HG02840 (cell line): ENCODE measurements around the gene IQGAP1.
A peak's percentile ranks its signal among the peaks of the same experiment; 100 is the strongest.
"Not testable (repeated sequence)": the region's sequence is repeated elsewhere in the genome, so short reads cannot be mapped to it uniquely, and the experiment has no call there.

ENCODE experiments used
- ATAC-seq: cut with Tn5 transposase; IDR thresholded peaks from one replicate; pipeline ENCODE4 v1.9.1; 2021; ENCODE audit warnings: mild to moderate bottlenecking, moderate library complexity, moderate number of reproducible peaks; ENCODE audit not compliant: unreplicated experiment, low FRiP score

The IQGAP1 gene, protein sequence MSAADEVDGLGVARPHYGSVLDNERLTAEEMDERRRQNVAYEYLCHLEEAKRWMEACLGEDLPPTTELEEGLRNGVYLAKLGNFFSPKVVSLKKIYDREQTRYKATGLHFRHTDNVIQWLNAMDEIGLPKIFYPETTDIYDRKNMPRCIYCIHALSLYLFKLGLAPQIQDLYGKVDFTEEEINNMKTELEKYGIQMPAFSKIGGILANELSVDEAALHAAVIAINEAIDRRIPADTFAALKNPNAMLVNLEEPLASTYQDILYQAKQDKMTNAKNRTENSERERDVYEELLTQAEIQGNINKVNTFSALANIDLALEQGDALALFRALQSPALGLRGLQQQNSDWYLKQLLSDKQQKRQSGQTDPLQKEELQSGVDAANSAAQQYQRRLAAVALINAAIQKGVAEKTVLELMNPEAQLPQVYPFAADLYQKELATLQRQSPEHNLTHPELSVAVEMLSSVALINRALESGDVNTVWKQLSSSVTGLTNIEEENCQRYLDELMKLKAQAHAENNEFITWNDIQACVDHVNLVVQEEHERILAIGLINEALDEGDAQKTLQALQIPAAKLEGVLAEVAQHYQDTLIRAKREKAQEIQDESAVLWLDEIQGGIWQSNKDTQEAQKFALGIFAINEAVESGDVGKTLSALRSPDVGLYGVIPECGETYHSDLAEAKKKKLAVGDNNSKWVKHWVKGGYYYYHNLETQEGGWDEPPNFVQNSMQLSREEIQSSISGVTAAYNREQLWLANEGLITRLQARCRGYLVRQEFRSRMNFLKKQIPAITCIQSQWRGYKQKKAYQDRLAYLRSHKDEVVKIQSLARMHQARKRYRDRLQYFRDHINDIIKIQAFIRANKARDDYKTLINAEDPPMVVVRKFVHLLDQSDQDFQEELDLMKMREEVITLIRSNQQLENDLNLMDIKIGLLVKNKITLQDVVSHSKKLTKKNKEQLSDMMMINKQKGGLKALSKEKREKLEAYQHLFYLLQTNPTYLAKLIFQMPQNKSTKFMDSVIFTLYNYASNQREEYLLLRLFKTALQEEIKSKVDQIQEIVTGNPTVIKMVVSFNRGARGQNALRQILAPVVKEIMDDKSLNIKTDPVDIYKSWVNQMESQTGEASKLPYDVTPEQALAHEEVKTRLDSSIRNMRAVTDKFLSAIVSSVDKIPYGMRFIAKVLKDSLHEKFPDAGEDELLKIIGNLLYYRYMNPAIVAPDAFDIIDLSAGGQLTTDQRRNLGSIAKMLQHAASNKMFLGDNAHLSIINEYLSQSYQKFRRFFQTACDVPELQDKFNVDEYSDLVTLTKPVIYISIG (N-terminal part only)

DNA sequence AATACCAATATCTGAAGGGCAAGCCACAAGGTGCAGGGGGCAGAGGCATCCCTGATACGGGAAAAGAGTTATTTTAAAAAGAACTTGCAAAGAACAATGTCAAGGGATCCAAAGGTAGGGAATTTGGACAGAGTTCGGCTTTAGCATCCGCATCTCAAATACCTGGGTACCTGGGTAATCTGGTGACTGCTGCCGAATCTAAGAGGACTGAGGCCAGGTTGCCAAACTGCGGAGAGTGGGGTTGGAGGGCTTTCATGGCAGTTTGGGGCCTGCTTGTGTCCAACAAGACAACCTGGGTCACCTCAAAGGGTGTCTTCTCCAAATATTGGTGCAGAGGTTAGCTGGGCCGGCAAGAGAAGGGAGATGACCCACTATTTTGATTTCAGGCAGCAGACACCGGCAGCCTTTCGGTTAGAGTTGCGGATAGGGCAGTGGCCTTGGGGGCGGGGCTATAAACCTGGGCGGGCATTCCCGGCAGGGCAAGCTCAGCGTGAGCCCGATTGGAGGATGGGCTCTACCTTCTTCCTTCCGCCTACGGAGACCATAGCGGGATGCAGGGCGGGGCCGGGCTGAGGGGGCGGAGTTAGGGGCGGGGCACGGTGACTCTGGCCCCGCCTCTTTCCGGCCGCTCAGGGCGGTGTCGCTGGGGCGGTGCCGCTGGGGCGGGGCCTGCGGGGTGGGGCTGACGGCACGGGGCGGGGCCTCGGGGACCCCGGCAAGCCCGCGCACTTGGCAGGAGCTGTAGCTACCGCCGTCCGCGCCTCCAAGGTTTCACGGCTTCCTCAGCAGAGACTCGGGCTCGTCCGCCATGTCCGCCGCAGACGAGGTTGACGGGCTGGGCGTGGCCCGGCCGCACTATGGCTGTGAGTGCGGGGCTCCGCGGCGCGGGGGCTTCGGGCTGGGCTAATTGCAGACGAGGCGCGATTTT is at the start of gene IQGAP1:
IQGAP1 (plus strand) TSS at position 709 of the 928 bp plus-strand sequence; CDS start at position 809, 100 bp downstream.
- ATAC-seq = peak; percentile 91

DNA sequence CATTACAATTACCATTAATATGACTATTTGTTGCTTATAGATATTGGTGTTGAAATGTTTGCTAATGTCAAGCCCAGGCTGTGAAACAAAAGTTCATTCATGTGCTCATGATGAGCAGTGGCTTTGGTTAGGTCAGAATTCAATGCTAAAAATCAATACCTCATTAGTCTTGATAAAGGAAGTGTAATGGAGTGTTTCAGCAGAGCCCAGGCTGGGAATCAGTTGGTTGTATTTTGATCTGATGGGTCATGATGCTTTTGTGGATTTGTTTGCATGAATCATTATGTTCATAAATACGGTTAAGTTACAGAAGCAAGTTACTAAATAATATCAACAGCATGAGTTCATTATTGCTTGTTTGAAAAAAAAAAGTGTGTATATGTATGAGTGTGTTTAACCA is 49.5 kb upstream of the IQGAP1 start:
- no peak for ATAC-seq

DNA sequence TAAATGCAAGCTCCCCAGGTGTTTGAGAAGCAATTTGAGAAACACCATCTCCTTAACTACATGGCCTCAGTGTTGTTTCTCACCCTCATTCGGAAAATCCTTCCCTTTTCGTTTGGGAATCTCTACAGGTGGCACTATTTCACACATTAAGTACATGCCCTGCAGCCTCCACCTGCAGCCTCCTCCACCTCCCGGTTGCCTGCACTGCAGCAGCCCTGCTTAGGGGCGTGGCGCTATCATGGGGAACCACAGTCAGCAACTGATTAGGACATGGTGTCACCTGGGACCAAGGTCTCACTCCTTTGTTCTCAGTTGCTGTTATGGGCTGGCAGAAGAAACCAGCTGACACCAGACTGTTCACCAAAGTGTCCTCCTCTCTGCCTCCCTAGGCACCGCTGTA is 47.7 kb upstream of the IQGAP1 start:
- no peak for ATAC-seq

DNA sequence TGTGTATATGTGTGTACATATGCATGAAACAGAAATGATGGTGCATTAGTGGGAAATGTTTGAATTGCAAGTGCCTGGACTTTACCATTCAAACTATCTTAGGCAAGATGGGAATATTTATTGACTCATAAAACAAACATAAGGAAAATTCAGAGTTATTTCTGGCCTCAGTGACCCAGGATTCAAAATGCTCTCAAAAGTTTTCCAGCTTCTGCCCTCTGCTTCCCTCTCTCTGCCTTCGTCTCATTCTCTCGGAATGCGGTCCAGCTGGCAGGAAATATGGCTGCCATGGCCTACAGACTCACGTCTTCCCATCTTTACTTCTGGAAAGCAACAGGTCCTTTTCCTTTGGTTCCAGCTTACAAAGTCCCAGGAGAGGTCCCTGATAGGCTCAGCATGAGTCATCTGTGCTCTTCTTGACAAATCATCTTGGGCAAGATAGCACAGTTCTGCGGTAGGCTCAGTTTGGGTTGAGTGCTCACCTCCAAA is 44.7 kb upstream of the IQGAP1 start:
- no peak for ATAC-seq

DNA sequence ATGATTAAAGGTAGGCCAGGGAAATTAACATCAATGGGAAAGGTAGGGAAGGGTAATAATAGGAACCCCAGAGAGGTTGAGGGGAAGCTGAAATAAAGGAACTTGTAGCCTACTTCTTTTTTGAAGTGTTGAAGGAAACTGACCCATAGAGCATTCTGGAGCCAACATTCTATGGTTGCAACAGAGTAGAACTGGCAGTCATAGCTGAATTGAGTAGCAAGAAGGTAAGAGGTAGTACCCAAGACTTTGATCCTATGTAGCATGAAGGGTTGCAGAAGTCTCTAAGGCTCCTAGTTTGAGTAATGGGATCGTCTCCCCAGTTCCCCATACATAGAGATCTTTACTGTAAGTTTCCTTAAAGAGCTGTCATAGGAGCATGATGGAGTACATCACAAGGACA is 43.4 kb upstream of the IQGAP1 start:
- ATAC-seq = no peak

DNA sequence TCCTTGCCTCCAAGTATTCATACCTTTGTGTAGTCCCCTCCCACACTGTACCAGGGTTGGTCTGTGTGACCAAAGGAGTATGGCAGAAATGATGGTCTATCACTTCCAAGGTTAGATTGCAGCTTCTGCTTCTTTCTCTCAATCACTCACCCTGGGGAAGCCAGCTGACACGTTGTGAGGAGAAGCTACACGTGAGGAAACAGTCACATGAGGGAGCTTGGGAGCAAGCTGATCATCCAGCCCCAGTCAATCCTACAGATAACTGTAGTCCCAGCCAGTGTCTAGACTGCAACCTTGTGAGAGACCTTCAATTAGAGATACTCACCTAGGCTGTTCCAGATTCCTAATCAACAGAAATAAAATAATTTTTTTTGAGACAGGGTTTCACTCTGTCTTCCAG is 42.2 kb upstream of the IQGAP1 start:
- ATAC-seq = no peak

DNA sequence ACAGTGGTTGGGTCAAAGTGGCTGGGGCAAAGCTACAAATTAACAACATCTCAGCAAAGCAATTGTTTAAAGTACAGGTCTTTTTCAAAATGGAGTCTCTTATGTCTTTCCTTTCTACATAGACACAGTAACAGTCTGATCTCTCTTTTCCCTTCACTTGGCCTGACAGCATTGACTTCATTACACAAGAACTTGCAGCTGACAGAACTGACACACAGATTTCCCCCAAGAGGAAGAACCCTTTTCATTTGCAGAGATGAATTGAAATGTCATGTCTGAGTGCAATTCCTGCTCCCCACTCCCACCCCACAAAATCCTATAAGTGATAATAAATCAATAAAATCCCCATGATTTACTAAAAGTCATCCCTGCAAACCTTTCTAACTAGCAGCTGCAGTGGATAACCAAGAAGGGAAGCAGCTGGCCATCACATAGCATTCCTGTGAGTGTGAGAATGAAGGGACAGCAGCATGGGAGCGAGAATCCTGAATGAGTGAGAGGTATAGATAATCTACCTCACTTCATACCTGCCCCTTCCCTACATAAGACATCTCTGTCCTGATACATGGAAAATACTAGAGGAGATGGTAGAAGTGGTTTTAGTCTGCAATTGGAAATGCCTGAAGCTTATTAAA is 40.5 kb upstream of the IQGAP1 start:
- not testable (repeated sequence) for ATAC-seq

DNA sequence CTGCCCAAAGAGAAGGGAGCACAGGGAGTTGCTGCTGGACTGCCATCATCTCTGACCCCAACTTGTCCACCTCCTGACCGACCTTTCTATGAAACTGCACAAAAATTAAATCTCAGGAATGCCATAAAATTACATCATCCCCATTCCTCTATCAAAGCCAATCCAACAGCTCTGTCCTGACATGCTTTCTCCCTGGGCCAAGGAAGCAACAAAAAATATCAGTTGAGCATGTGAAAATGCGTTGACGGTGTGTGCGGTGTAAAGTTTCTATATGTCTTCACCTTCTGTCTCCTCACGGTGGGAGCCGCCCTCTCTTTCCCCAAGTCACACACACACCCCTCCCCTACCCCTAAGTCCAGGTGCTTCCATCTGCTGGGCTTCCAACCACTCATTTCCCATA is 39.6 kb upstream of the IQGAP1 start:
- ATAC-seq = no peak

DNA sequence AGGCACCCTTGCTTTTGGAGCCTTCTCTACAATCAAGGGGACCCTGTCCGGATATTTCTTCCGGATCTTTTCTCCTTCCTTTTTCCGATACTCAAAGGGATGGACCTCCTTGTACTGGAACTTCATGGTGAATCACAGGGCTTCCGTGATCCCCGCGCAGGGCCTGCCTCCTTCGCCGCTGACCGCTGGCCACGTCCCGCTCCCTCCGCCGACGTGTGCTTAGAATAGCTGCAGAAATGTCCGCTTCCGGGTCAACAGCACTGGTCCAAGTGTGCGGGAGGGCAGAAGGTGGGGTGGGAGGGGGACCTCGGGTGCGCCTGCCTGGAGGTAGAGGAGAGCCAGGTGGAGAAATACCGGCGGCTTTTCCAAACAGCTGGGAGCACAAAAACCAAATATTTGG is 39.0 kb upstream of the IQGAP1 start:
- no peak for ATAC-seq

DNA sequence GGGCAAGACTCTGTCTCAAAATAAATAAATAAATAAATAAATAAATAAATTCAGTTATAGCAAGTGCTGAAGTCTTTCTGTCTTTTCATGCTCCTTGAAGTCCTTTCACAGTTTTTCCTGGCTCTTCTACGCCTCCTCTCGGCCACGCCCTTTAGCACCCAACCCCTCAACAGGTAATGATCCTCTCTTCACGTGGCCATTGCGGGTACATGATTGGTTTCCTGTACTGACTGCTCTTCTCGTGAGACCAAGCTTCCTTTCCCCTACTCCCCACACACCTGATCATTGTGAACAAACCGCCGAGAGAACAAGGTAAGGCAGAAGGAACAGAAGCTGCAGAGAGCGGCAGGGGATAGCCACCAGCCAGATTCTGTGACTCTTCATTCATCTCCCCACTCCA is 38.2 kb upstream of the IQGAP1 start:
- no peak for ATAC-seq

DNA sequence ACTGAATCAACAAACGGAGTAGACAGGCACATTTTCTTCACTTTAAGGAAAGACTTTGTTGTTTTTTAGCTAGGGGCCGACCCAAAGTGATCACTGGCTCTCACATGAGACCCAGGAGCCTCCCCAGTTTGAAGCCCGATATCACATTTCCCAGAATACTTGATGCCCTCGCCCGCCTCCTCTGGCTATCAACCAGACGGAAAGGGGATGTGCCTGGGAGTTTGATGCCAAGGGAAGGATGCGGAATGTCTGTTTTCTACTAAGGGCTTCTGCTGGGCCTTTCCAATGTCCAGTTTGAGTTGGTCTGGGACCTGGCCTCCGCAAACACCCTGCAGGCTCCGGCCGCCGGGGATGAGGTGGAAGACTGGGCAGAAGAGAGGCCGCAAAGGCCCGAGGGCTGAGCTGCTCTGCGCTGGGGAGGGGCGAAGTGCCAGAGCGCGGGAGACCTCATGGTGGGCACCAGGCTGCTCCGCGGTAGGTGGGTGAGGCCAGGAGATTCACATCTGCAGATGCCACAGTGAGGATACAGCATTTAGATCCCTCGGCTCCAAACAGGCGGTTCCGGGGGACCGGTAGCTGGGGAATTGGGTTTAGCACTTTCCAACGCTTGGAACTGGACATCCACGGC is 36.4 kb upstream of the IQGAP1 start:
- peak; percentile 6 for ATAC-seq

DNA sequence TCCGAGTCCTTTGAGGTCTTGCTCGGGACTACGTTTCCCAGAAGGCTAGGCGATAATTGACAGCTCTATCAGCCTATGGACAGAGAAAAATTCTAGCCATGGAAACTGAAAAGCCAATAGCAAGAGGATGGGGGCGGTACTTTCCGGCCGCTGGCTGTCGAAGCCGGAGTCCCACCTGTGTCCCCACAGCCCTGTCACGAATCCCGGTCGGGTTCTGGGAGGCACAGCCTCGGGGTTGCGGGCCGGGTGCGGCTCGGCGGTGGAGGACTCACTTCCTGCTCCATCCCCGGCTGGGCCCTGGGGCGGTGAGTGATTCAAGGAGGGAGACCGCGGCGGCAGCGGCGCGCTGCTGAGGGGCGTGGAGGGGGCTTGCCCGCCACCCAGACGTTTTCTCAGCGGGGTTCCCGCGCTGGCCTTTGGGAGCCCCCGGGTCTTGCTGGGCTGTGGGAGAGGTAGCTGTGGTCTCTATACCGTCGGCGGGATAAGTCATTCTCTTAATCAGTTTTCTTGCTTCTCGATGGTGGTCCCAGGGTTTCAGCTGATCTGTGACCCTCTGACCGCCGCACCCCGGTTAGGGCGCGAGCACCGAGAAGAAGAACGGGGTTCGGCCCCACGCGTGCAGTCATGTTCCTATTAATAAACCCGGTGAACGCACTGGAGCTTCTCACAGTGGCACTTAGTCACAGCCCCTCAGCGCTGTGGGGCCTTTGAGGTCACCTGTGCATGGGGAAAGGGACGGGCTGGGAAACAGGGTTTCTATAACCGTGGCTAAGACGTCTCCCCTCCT is 35.7 kb upstream of the IQGAP1 start, which contains the start of gene ZNF774:
ZNF774 (plus strand) TSS at position 178 of the 787 bp plus-strand sequence. CDS start 2,377 bp downstream, outside the sequence.
- ATAC-seq = peak; percentile 99

DNA sequence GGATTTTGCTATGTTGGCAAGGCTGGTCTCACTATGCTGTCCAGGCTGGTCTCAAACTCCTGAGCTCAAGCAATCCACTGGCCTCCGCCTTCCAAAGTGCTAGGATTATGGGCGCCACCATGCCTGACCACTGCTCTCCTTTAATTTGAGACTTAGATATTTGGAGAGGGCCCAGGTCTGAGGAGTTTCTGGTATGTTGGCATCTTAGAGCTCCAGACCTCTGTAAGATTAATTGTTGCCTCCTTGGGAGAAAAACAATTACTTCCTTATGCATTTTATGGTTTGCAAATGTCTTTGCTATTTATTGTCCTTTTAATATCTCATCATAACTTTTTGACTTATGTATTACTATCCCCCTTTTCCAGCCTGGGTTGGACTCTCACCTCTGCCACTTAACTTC is 33.1 kb upstream of the IQGAP1 start:
- ATAC-seq = no peak

DNA sequence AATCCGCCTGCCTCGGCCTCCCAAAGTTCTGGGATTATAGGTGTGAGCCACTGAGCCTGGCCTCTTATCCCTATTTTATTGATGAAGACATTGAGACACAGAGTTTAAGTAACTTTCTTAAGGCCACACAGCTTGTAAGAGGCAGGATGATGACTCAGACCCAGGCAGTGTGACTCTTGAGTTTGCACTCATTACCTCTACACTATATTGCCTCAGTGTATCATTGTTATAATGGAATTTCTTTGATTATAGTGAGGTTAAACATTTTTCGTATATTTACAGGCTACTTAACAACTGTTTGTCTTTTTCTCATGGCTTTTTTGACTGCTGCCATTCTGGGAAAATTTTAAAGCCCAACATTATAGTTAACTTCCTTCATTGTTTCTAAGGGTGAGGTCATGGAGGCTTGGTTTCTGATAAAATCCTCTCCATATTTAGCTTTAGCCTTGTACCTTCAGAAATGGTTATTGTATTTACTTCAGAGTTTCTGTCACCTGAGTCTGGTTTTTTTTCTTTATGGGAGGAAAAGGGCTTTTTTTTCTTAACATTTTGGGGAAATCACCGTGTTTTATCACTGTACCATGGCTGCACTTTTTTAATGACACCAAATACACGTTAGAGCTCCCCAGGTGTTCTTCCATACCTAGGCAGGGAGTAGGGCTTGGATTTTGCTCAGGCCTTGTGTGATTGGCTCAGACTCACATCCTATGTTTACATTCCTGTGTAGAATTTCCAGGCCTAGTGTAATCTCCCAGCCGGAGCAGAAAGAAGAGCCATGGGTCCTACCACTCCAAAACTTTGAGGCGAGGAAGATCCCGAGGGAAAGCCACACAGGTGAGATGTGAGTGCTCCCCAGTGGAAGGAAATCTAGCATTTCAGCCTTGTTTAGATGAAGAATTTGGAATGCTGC is 29.7 kb upstream of the IQGAP1 start:
- no peak for ATAC-seq

DNA sequence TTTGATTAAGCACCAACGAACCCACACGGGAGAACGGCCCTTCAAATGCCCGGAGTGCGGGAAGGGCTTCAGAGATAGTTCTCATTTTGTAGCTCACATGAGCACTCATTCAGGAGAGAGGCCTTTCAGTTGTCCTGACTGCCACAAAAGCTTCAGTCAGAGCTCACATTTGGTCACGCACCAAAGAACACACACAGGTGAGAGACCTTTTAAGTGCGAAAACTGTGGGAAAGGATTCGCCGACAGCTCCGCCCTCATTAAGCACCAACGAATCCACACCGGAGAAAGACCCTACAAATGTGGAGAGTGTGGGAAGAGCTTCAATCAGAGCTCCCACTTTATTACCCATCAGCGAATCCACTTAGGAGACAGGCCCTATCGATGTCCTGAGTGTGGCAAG is 27.3 kb upstream of the IQGAP1 start:
- ATAC-seq = no peak

DNA sequence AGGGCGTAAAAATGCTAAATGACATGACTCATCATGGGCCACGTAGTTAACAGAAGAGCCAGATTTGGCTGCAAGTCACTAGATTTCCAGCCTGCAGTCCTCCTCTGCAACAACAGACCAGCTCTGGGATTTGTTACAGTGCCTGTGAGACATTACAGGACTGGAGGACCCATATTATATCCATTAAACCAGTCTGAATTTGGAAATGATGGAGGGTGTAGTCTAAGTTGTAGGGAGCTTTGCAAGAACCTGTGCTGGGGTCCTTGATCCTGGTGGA is 25.2 kb upstream of the IQGAP1 start:
- ATAC-seq = no peak

DNA sequence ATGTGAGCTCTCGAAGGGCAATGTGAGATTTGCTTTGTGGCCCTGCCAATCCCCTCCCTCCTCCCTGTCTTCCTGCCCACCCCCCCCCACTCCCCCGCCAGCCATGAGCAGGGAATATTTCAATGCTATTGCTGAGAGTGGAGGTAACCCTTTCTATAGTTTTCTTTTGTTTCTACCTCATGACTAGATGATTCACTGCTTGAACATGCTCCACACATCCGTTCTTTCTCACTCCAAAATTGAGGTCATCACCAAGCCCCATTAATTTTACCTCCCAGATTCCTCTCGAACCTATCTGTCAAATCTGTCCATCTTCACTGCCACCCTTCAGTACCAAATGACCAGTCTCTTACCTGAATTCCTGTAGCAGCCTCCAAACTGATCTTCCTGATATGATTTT is 23.8 kb upstream of the IQGAP1 start:
- no peak for ATAC-seq
